Left kidney (tissue), 2 donors: Measurements from ENCODE around the gene PARP11. TPM values are rescaled to one million over a fixed set of nuclear protein-coding genes. Genes with fewer than 3 reads are reported as not detected.
"Not testable (repeated sequence)": the region's sequence is repeated elsewhere in the genome, so short reads cannot be mapped to it uniquely, and the experiment has no call there.

Experiments
- DNase-seq: peaks from one replicate; pipeline ENCODE4 v3.0.0-alpha.2; 2013
- polyA plus RNA-seq: library from polyadenylated mRNA; unstranded; fragments of 120-200 nt; gene quantifications from one replicate; pipeline ENCODE4 v1.2.1, GENCODE V29; 2013; ENCODE audit not compliant: insufficient read length

The PARP11 gene
- polyA plus RNA-seq, 1 donor, result 22.1 TPM

- peak; percentile 73 for DNase-seq
Measured at GRCh38 chr12:3885277-3886094, 12.3 kb upstream of the PARP11 start.

GRCh38 chr12:3884671-3885070 is 11.5 kb upstream of the PARP11 start:
- no peak for DNase-seq

GRCh38 chr12:3882896-3883564 is 9.8 kb upstream of the PARP11 start:
- DNase-seq, result no peak

GRCh38 chr12:3882406-3882805 is 9.2 kb upstream of the PARP11 start:
- DNase-seq, result no peak

- DNase-seq, result no peak
Measured at GRCh38 chr12:3881281-3881950, 8.2 kb upstream of the PARP11 start.

GRCh38 chr12:3879846-3880245 is 6.6 kb upstream of the PARP11 start:
- no peak for DNase-seq

- DNase-seq, result no peak
Measured at GRCh38 chr12:3871356-3871755, 1.8 kb downstream of the PARP11 start.

- DNase-seq, result no peak
Measured at GRCh38 chr12:3869865-3870264, 3.3 kb downstream of the PARP11 start.

- DNase-seq, result no peak
Measured at GRCh38 chr12:3869433-3869832, 3.8 kb downstream of the PARP11 start.

GRCh38 chr12:3863756-3864155 is 9.4 kb downstream of the PARP11 start:
- no peak for DNase-seq

- no peak for DNase-seq
Measured at GRCh38 chr12:3842517-3842916, 30.7 kb downstream of the PARP11 start.

GRCh38 chr12:3841783-3842182 is 31.4 kb downstream of the PARP11 start:
- no peak for DNase-seq

- not testable (repeated sequence) for DNase-seq
Measured at GRCh38 chr12:3840833-3841232, 32.4 kb downstream of the PARP11 start.

- not testable (repeated sequence) for DNase-seq
Measured at GRCh38 chr12:3839745-3840144, 33.5 kb downstream of the PARP11 start.

- DNase-seq, result not testable (repeated sequence)
Measured at GRCh38 chr12:3838701-3839548, 34.3 kb downstream of the PARP11 start.

- DNase-seq, result no peak
Measured at GRCh38 chr12:3838076-3838475, 35.1 kb downstream of the PARP11 start.

GRCh38 chr12:3837049-3837448 is 36.1 kb downstream of the PARP11 start:
- no peak for DNase-seq

GRCh38 chr12:3836641-3837040 is 36.6 kb downstream of the PARP11 start:
- DNase-seq, result no peak

GRCh38 chr12:3835914-3836313 is 37.3 kb downstream of the PARP11 start:
- DNase-seq, result no peak

GRCh38 chr12:3834774-3835173 is 38.4 kb downstream of the PARP11 start:
- no peak for DNase-seq

- no peak for DNase-seq
Measured at GRCh38 chr12:3833670-3834310, 39.4 kb downstream of the PARP11 start.

- no peak for DNase-seq
Measured at GRCh38 chr12:3832738-3833137, 40.5 kb downstream of the PARP11 start.
